Smooth muscle cell (in vitro differentiated cells): ENCODE results near the gene LRCOL1. TPM values are rescaled to one million over a fixed set of nuclear protein-coding genes. Genes with fewer than 3 reads are reported as not detected.

Experiments
- DNase-seq: peaks from one replicate; lab custom pipeline; 2025; ENCODE audit not compliant: unreplicated experiment; lab: John Stamatoyannopoulos, UW
- H2AFZ ChIP-seq: fragments of 200-600 bp; sonication (generic); 2 replicates; pipeline ENCODE4 v1.6.0; 2016; ENCODE audit warnings: antibody characterized with exemption, low read depth, mild to moderate bottlenecking
- H3F3A ChIP-seq: fragments of 200-600 bp; sonication (generic); 2 replicates; pipeline ENCODE4 v1.6.0; 2017; ENCODE audit warnings: antibody characterized with exemption, low read depth
- H3K27ac ChIP-seq: fragments of 200-600 bp; sonication (generic); 2 replicates; pipeline ENCODE4 v1.5.1; 2016; ENCODE audit warnings: low read depth, mild to moderate bottlenecking
- H3K27me3 ChIP-seq: fragments of 200-600 bp; sonication (generic); 2 replicates; pipeline ENCODE4 v1.6.1; 2016; ENCODE audit warnings: low read depth, mild to moderate bottlenecking
- H3K36me3 ChIP-seq: fragments of 200-600 bp; sonication (generic); 2 replicates; pipeline ENCODE4 v1.5.1; 2016; ENCODE audit warnings: low read depth
- H3K4me1 ChIP-seq: fragments of 200-600 bp; sonication (generic); 2 replicates; pipeline ENCODE4 v1.5.1; 2016; ENCODE audit warnings: low read depth
- H3K4me2 ChIP-seq: fragments of 200-600 bp; sonication (generic); 2 replicates; pipeline ENCODE4 v1.6.0; 2016; ENCODE audit warnings: mild to moderate bottlenecking
- H3K4me3 ChIP-seq: fragments of 200-600 bp; sonication (generic); 2 replicates; pipeline ENCODE4 v1.5.1; 2016; ENCODE audit warnings: mild to moderate bottlenecking
- H3K79me2 ChIP-seq: fragments of 200-600 bp; sonication (generic); 2 replicates; pipeline ENCODE4 v1.6.0; 2016; ENCODE audit warnings: low read depth, mild to moderate bottlenecking
- H3K9ac ChIP-seq: fragments of 200-600 bp; sonication (generic); 2 replicates; pipeline ENCODE4 v1.6.0; 2016; ENCODE audit warnings: low read depth
- H3K9me3 ChIP-seq: fragments of 200-600 bp; sonication (generic); replicated peaks from 2 replicates; pipeline ENCODE4 v1.5.1; 2016; ENCODE audit warnings: low read depth
- H4K20me1 ChIP-seq: fragments of 200-600 bp; sonication (generic); 2 replicates; pipeline ENCODE4 v1.6.0; 2016; ENCODE audit warnings: low read depth
- WGBS: methylation state at CpG from one replicate; pipeline ENCODE4 v1.1.7; 2016; ENCODE audit warnings: low lambda C conversion rate; 5-methylcytosine and 5-hydroxymethylcytosine counted together
- polyA plus RNA-seq: library from polyadenylated mRNA; unstranded; fragments of >200 nt; fragmentation: Nextera tagmentation; extraction: Ambion mirVana; gene quantifications from 2 replicates; pipeline ENCODE4 v1.2.1, GENCODE V29; 2016
- total RNA-seq: library from RNA; depleted of rRNA; stranded (reverse); fragments of >200 nt; gene quantifications from 2 replicates; pipeline ENCODE4 v1.2.3, GENCODE V29; 2014
- TF ChIP-seq, protein P1 (sequence below): fragments of 200-600 bp; sonication (generic); IDR thresholded peaks from 2 replicates; pipeline ENCODE4 v1.5.1; 2017; ENCODE audit warnings: borderline replicate concordance, mild to moderate bottlenecking, antibody characterized with exemption; ENCODE audit not compliant: insufficient read depth, poor library complexity, severe bottlenecking

LRCOL1 gene
- total and polyA plus RNA-seq, 2 experiments from 2014 or later, result not detected

GRCh38 chr12:132560614-132561426, 49.6 kb downstream of the LRCOL1 start:
- Histone ChIP-seq H3K9me3 (no peaks in the 10 kb centered on the region), H3K27ac (no peak overlapping the region), H3K9ac (no peak overlapping the region), H3K36me3 (no peaks in the 10 kb centered on the region), H2AFZ (no peak overlapping the region), H3K79me2 (no peaks in the 10 kb centered on the region), H3K4me3 (peak overlapping the region; percentile 58), H3K4me1 (peaks cover 4% of the 10 kb centered on the region), H3K4me2 (peak overlapping the region; percentile 85), H4K20me1 (peaks cover 79% of the 10 kb centered on the region), H3K27me3 (peaks cover 15% of the 10 kb centered on the region), H3F3A (no peaks in the 10 kb centered on the region)
- DNase-seq, result peak; percentile 7
- 2% methylated on average over 49 of the region's 49 CpGs for WGBS
- TF ChIP-seq, protein P1, sequence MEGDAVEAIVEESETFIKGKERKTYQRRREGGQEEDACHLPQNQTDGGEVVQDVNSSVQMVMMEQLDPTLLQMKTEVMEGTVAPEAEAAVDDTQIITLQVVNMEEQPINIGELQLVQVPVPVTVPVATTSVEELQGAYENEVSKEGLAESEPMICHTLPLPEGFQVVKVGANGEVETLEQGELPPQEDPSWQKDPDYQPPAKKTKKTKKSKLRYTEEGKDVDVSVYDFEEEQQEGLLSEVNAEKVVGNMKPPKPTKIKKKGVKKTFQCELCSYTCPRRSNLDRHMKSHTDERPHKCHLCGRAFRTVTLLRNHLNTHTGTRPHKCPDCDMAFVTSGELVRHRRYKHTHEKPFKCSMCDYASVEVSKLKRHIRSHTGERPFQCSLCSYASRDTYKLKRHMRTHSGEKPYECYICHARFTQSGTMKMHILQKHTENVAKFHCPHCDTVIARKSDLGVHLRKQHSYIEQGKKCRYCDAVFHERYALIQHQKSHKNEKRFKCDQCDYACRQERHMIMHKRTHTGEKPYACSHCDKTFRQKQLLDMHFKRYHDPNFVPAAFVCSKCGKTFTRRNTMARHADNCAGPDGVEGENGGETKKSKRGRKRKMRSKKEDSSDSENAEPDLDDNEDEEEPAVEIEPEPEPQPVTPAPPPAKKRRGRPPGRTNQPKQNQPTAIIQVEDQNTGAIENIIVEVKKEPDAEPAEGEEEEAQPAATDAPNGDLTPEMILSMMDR, result peak; percentile 77

DNA sequence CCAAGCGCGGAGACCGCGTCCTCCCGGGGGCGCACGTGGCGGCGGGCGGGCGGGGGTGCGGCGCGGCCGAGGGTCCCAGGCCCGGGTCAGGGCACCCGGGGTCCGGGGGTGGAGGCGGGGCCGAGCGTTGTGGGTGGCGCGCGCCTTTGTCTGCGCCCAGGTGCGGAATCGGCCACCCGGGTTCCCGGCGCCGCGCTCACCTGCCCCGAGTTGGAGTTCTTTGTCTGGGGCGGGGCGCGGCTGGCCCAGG, 50.1 kb downstream of the LRCOL1 start:
- no peak for DNase-seq
- TF ChIP-seq, protein P1, result no peak

GRCh38 chr12:132559652-132560363, 50.6 kb downstream of the LRCOL1 start:
- H3K9ac ChIP-seq, result no peak overlapping the region
- no peaks in the 10 kb centered on the region for H3K36me3 ChIP-seq
- no peak for DNase-seq
- H2AFZ ChIP-seq, result no peak overlapping the region
- H3K9me3 ChIP-seq, result no peaks in the 10 kb centered on the region
- H3K27me3 ChIP-seq, result peaks cover 15% of the 10 kb centered on the region
- peaks cover 4% of the 10 kb centered on the region for H3K4me1 ChIP-seq
- no peaks in the 10 kb centered on the region for H3F3A ChIP-seq
- peaks cover 73% of the 10 kb centered on the region for H4K20me1 ChIP-seq
- 3% methylated on average over 52 of the region's 98 CpGs for WGBS
- TF ChIP-seq, protein P1, result no peak
- H3K4me3 ChIP-seq, result peak overlapping the region; percentile 58
- no peaks in the 10 kb centered on the region for H3K79me2 ChIP-seq
- no peak overlapping the region for H3K27ac ChIP-seq
- H3K4me2 ChIP-seq, result peak overlapping the region; percentile 85

More for the DNA sequence above, 50.1 kb downstream of the LRCOL1 start:
- Histone ChIP-seq H2AFZ (no peak overlapping the region), H3K27me3 (peaks cover 15% of the 10 kb centered on the region), H4K20me1 (peaks cover 78% of the 10 kb centered on the region), H3K27ac (no peak overlapping the region), H3K79me2 (no peaks in the 10 kb centered on the region), H3F3A (no peaks in the 10 kb centered on the region), H3K4me2 (peak overlapping the region; percentile 85), H3K36me3 (no peaks in the 10 kb centered on the region), H3K9ac (no peak overlapping the region), H3K9me3 (no peaks in the 10 kb centered on the region), H3K4me1 (peaks cover 4% of the 10 kb centered on the region), H3K4me3 (peak overlapping the region; percentile 58)
- 0% methylated on average over 15 of the region's 36 CpGs for WGBS
